OCI-LY1 (cell line): Measurements from ENCODE around the gene UIMC1.
A peak's percentile ranks its signal among the peaks of the same experiment; 100 is the strongest.
"Not testable (repeated sequence)": the region's sequence is repeated elsewhere in the genome, so short reads cannot be mapped to it uniquely, and the experiment has no call there.

Experiments used
- H2AFZ ChIP-seq: fragments of 200-600 bp; sonication (generic), shearing (Covaris generic); 2 replicates; pipeline ENCODE4 v1.6.0; 2014; ENCODE audit warnings: antibody characterized with exemption, mild to moderate bottlenecking, low read length
- H3F3A ChIP-seq: fragments of 200-600 bp; sonication (generic), shearing (Covaris generic); 2 replicates; pipeline ENCODE4 v1.6.0; 2014; ENCODE audit warnings: mild to moderate bottlenecking, antibody characterized with exemption, low read length, moderate library complexity; ENCODE audit not compliant: insufficient read depth
- H3K27ac ChIP-seq: fragments of 200-600 bp; sonication (generic); 2 replicates; pipeline ENCODE4 v1.5.1; 2014; ENCODE audit warnings: low read length, mixed run types, mild to moderate bottlenecking, low read depth; ENCODE audit not compliant: poor library complexity, severe bottlenecking
- H3K27me3 ChIP-seq: fragments of 200-600 bp; sonication (generic); 2 replicates; pipeline ENCODE4 v1.6.0; 2014; ENCODE audit warnings: antibody characterized with exemption, mild to moderate bottlenecking, low read length, moderate library complexity; ENCODE audit not compliant: insufficient read depth
- H3K36me3 ChIP-seq: fragments of 200-600 bp; sonication (generic); 2 replicates; pipeline ENCODE4 v1.6.1; 2014; ENCODE audit warnings: mild to moderate bottlenecking, antibody characterized with exemption, low read length, moderate library complexity, mixed read lengths; ENCODE audit not compliant: insufficient read depth
- H3K4me1 ChIP-seq: fragments of 200-600 bp; sonication (generic); 2 replicates; pipeline ENCODE4 v1.5.1; 2014; ENCODE audit warnings: mild to moderate bottlenecking, low read length, moderate library complexity; ENCODE audit not compliant: insufficient read depth, severe bottlenecking
- H3K4me2 ChIP-seq: fragments of 200-600 bp; sonication (generic), shearing (Covaris generic); 2 replicates; pipeline ENCODE4 v1.6.1; 2014; ENCODE audit warnings: low read length
- H3K4me3 ChIP-seq: fragments of 200-600 bp; sonication (generic); 2 replicates; pipeline ENCODE4 v1.5.1; 2014; ENCODE audit warnings: low read length, low read depth, mild to moderate bottlenecking, mixed read lengths; ENCODE audit not compliant: poor library complexity, severe bottlenecking
- H3K79me2 ChIP-seq: fragments of 200-600 bp; shearing (Covaris generic); 2 replicates; pipeline ENCODE4 v1.6.1; 2016; ENCODE audit warnings: mixed run types, low read length, mixed read lengths; ENCODE audit not compliant: insufficient read depth
- H3K9ac ChIP-seq: fragments of 200-600 bp; sonication (generic), shearing (Covaris generic); 2 replicates; pipeline ENCODE4 v1.6.1; 2014; ENCODE audit warnings: mild to moderate bottlenecking, low read length, mixed read lengths
- H3K9me2 ChIP-seq: fragments of 200-600 bp; sonication (generic), shearing (Covaris generic); 2 replicates; pipeline ENCODE4 v1.6.1; 2014; ENCODE audit warnings: low read depth, mild to moderate bottlenecking, low read length, mixed read lengths
- H3K9me3 ChIP-seq: fragments of 200-600 bp; shearing (Covaris generic); 2 replicates; pipeline ENCODE4 v1.6.1; 2014; ENCODE audit warnings: low read length, mixed read lengths
- H4K20me1 ChIP-seq: fragments of 200-600 bp; sonication (generic), shearing (Covaris generic); 2 replicates; pipeline ENCODE4 v1.6.0; 2016; ENCODE audit warnings: mild to moderate bottlenecking, low read length; ENCODE audit not compliant: insufficient read depth
- EZH2 ChIP-seq: fragments of 200-600 bp; sonication (generic), shearing (Covaris generic); IDR thresholded peaks from 2 replicates; pipeline ENCODE4 v1.8.0; 2017; ENCODE audit warnings: borderline replicate concordance, mixed run types, mild to moderate bottlenecking, antibody characterized with exemption, low read length, moderate library complexity, mixed read lengths
- TF ChIP-seq, protein P1 (sequence below): fragments of 200-600 bp; sonication (generic), shearing (Covaris generic); IDR thresholded peaks from 2 replicates; pipeline ENCODE4 v1.5.1; 2017; ENCODE audit warnings: mild to moderate bottlenecking, antibody characterized with exemption, low read length, moderate library complexity, mixed read lengths

Gene UIMC1

DNA sequence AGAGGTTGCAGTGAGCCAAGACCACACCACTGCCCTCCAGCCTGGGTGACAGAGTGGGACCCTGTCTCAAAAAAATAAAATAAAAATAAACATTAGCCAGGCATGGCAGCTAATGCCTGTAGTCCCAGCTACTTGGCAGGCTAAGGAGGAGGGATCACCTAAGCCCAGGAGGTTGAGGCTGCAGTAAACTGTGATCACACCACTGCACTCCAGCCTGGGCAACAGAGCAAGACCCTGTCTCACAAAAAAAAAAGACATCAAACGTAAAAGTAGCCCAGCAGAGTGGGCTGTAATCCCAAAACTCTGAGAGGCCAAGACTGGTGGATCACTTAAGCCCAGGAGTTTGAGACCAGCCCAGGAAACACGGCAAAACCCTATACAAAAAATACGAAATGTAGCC, 19.0 kb downstream of the UIMC1 start:
- no peak overlapping the region for H2AFZ ChIP-seq
- peak overlapping the region; percentile 85 for H3K27ac ChIP-seq
- no peaks in the 10 kb centered on the region for H3K27me3 ChIP-seq
- H3K9me2 ChIP-seq: no peaks in the 10 kb centered on the region
- TF ChIP-seq, protein P1, sequence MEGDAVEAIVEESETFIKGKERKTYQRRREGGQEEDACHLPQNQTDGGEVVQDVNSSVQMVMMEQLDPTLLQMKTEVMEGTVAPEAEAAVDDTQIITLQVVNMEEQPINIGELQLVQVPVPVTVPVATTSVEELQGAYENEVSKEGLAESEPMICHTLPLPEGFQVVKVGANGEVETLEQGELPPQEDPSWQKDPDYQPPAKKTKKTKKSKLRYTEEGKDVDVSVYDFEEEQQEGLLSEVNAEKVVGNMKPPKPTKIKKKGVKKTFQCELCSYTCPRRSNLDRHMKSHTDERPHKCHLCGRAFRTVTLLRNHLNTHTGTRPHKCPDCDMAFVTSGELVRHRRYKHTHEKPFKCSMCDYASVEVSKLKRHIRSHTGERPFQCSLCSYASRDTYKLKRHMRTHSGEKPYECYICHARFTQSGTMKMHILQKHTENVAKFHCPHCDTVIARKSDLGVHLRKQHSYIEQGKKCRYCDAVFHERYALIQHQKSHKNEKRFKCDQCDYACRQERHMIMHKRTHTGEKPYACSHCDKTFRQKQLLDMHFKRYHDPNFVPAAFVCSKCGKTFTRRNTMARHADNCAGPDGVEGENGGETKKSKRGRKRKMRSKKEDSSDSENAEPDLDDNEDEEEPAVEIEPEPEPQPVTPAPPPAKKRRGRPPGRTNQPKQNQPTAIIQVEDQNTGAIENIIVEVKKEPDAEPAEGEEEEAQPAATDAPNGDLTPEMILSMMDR: no peak
- no peak for TF ChIP-seq EZH2
- H3K4me3 ChIP-seq: no peak overlapping the region
- H3K36me3 ChIP-seq: peaks cover 14% of the 10 kb centered on the region
- H3K4me2 ChIP-seq: no peak overlapping the region
- H3K9me3 ChIP-seq: no peaks in the 10 kb centered on the region
- no peaks in the 10 kb centered on the region for H4K20me1 ChIP-seq
- H3K9ac ChIP-seq: no peak overlapping the region
- H3F3A ChIP-seq: no peaks in the 10 kb centered on the region
- H3K4me1 ChIP-seq: peaks cover 38% of the 10 kb centered on the region
- H3K79me2 ChIP-seq: peaks cover 74% of the 10 kb centered on the region

DNA sequence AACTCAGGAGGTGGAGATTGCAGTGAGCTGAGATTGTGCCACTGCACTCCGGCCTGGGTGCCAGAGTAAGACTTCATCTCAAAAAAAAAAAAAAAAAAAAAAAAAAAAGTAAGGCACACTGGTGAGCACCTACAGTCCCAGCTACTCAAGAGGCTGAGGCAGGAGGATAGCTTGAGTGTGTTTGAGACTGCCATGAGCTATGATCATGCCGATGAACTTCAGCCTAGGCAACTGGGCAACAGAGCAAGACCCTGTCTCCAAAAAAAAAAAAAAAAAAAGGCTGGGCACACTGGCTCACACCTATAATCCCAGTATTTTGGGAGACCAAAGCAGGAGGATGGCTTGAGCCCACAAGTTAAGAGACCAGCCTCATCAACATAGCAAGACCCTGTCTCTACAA, 20.3 kb downstream of the UIMC1 start:
- no peaks in the 10 kb centered on the region for H3K27me3 ChIP-seq
- H3F3A ChIP-seq: no peaks in the 10 kb centered on the region
- H4K20me1 ChIP-seq: no peaks in the 10 kb centered on the region
- no peak overlapping the region for H3K4me2 ChIP-seq
- no peak overlapping the region for H3K9ac ChIP-seq
- H2AFZ ChIP-seq: no peak overlapping the region
- peaks cover 20% of the 10 kb centered on the region for H3K36me3 ChIP-seq
- TF ChIP-seq, protein P1: no peak
- TF ChIP-seq EZH2: no peak
- no peak overlapping the region for H3K4me3 ChIP-seq
- peaks cover 38% of the 10 kb centered on the region for H3K4me1 ChIP-seq
- peak overlapping the region; percentile 85 for H3K27ac ChIP-seq
- no peaks in the 10 kb centered on the region for H3K9me3 ChIP-seq
- H3K9me2 ChIP-seq: no peaks in the 10 kb centered on the region
- peaks cover 72% of the 10 kb centered on the region for H3K79me2 ChIP-seq

DNA sequence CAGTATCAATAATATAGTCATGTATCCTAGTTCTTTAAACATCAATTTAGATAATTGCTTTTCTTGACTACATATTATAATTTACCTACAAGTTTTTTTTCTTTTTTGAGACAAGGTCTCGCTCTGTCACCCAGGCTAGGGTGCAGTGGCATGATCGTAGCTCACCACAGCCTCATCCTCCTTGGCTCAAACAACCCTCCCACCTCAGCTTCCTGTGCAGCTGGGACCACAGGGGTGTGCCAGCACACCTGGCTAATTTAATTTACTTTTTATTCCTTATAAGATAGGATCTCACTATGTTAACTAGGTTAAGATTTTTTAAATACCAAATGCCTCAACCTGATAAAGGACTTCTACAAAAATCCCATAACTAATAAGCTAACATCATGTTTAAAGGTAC, 21.1 kb downstream of the UIMC1 start:
- no peaks in the 10 kb centered on the region for H3F3A ChIP-seq
- H4K20me1 ChIP-seq: no peaks in the 10 kb centered on the region
- no peak overlapping the region for H3K9ac ChIP-seq
- no peaks in the 10 kb centered on the region for H3K9me2 ChIP-seq
- H3K36me3 ChIP-seq: peaks cover 27% of the 10 kb centered on the region
- H3K27ac ChIP-seq: peak overlapping the region; percentile 85
- no peaks in the 10 kb centered on the region for H3K27me3 ChIP-seq
- no peak overlapping the region for H3K4me3 ChIP-seq
- H3K9me3 ChIP-seq: no peaks in the 10 kb centered on the region
- H3K4me1 ChIP-seq: peaks cover 38% of the 10 kb centered on the region
- no peak overlapping the region for H3K4me2 ChIP-seq
- TF ChIP-seq EZH2: no peak
- TF ChIP-seq, protein P1: no peak
- peaks cover 66% of the 10 kb centered on the region for H3K79me2 ChIP-seq
- no peak overlapping the region for H2AFZ ChIP-seq

DNA sequence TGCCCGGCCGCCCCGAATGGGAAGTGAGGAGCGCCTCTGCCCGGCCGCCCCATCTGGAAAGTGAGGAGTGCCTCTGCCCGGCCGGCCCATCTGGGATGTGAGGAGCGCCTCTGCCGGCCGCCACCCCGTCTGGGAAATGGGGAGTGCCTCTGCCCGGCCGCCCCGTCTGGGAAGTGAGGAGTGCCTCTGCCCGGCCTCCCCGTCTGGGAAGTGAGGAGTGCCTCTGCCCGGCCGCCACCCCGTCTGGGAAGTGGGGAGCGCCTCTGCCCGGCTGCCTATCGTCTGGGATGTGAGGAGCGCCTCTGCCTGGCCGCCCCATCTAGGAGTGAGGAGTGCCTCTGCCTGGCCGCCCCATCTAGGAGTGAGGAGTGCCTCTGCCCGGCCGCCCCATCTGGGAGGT, 22.4 kb downstream of the UIMC1 start:
- H3K9ac ChIP-seq, H3F3A ChIP-seq, H2AFZ ChIP-seq, H3K27me3 ChIP-seq, H3K9me3 ChIP-seq, H4K20me1 ChIP-seq, H3K9me2 ChIP-seq, H3K4me2 ChIP-seq, H3K4me3 ChIP-seq, H3K27ac ChIP-seq: not testable (repeated sequence)
- Histone ChIP-seq H3K4me1 (peaks cover 33% of the 10 kb centered on the region), H3K36me3 (peaks cover 40% of the 10 kb centered on the region), H3K79me2 (peaks cover 62% of the 10 kb centered on the region)

DNA sequence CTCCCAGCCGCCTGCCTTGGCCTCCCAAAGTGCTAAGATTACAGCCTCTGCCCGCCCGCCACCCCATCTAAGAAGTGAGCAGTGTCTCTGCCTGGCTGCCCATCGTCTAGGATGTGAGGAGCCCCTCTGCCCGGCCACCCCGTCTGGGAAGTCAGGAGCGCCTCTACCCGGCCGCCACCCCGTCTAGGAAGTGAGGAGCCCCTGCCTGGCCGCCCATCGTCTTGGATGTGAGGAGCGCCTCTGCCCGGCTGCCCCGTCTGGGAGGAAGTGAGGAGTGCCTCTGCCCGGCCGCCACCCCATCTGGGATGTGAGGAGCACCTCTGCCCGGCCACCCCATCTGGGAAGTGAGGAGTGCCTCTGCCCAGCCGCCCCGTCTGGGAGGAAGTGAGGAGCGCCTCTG, 23.0 kb downstream of the UIMC1 start:
- not testable (repeated sequence) for H3K4me2 ChIP-seq, H3K9ac ChIP-seq, H3K27ac ChIP-seq, H3K27me3 ChIP-seq, H3F3A ChIP-seq, H3K4me3 ChIP-seq, H2AFZ ChIP-seq, H4K20me1 ChIP-seq, H3K9me3 ChIP-seq, H3K9me2 ChIP-seq
- Histone ChIP-seq H3K4me1 (peaks cover 33% of the 10 kb centered on the region), H3K36me3 (peaks cover 45% of the 10 kb centered on the region), H3K79me2 (peaks cover 61% of the 10 kb centered on the region)

DNA sequence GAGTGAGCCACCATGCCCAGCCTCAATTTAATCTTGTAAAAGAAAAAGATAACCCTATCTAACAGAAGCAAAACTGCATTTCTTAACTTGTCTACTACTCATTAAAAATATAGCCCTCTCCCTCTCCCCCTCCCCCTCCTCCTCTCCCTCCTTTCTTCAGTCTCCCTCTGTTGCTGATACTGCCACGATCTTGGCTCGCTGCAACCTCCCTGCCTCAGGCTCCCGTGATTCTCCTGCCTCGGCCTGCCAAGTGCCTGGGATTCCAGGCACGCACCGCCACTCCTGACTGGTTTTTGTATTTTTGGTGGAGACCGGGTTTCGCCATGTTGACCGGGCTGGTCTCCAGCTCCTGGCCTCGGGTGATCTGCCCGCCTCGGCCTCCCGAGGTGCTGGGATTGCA, 23.5 kb downstream of the UIMC1 start:
- H4K20me1 ChIP-seq, H3K27ac ChIP-seq, H3K4me3 ChIP-seq, H3K4me2 ChIP-seq, H3K27me3 ChIP-seq, H2AFZ ChIP-seq, H3K9ac ChIP-seq, H3K9me3 ChIP-seq, H3F3A ChIP-seq, H3K9me2 ChIP-seq: not testable (repeated sequence)
- Histone ChIP-seq H3K79me2 (peaks cover 56% of the 10 kb centered on the region), H3K36me3 (peaks cover 45% of the 10 kb centered on the region), H3K4me1 (peaks cover 28% of the 10 kb centered on the region)
